Adrenal gland (tissue), 12 donors: ENCODE measurements around the gene CTRB2. TPM values are rescaled to one million over a fixed set of nuclear protein-coding genes. Genes with fewer than 3 reads are reported as not detected.
"Not testable (repeated sequence)": the region's sequence is repeated elsewhere in the genome, so short reads cannot be mapped to it uniquely, and the experiment has no call there.

Experiments
- DNase-seq, 7 donors: peaks; one replicate each; pipeline ENCODE4 v3.0.0-alpha.2; 2019 to 2020
- H3K27ac ChIP-seq, 5 donors: fragments of 200-600 bp; sonication (generic) in 4 of 5; 1 replicate in 3 of 5; 2 replicates in 2 of 5; pipeline versions ENCODE4 v1.5.1 to v1.8.0; 2016 to 2020; ENCODE audit warnings: mild to moderate bottlenecking in 1 of 5
- H3K27me3 ChIP-seq: fragments of 200-600 bp; 2 replicates; pipeline ENCODE4 v1.8.0; 2021
- H3K36me3 ChIP-seq, 2 donors: fragments of 200-600 bp; replicated peaks in 1 of 2; 1 replicate in 1 of 2; 2 replicates in 1 of 2; pipeline versions ENCODE4 v1.5.1 to v1.8.0; 2018 to 2022
- H3K4me1 ChIP-seq, 2 donors: fragments of 200-600 bp; replicated peaks in 1 of 2; 1 replicate in 1 of 2; 2 replicates in 1 of 2; pipeline versions ENCODE4 v1.5.1 to v1.8.0; 2018 to 2021
- H3K4me3 ChIP-seq, 4 donors: fragments of 200-600 bp; sonication (generic) in 3 of 4; one replicate each; pipeline ENCODE4 v1.5.1; 2016 to 2018
- H3K9me3 ChIP-seq, 3 donors: fragments of 200-600 bp; sonication (generic) in 1 of 3; replicated peaks in 1 of 3; 1 replicate in 2 of 3; 2 replicates in 1 of 3; pipeline versions ENCODE4 v1.5.1 to v1.8.0; 2016 to 2021
- CTCF ChIP-seq, 6 experiments: fragments of 450-650 bp in 4 of 6; fragments of 200-600 bp in 2 of 6; sonication (generic) in 1 of 6; IDR thresholded peaks; 1 replicate in 5 of 6; 2 replicates in 1 of 6; pipeline versions ENCODE4 v1.5.1 to v1.8.0; 2016 to 2021; ENCODE audit warnings: antibody characterized with exemption in 6 of 6, mild to moderate bottlenecking in 2 of 6, moderate library complexity in 1 of 6
- POLR2A ChIP-seq, 2 donors: fragments of 450-650 bp; IDR thresholded peaks; one replicate each; pipeline ENCODE4 v1.6.1; 2017; ENCODE audit warnings: antibody characterized with exemption in 2 of 2, mild to moderate bottlenecking in 2 of 2, moderate library complexity in 1 of 2
- WGBS, 4 donors: extraction: QIAGEN DNeasy Blood & Tissue Kit in 2 of 4; methylation state at CpG; one replicate each; pipeline versions ENCODE4 v1.1.5 to v1.1.7; 2013 to 2017; 5-methylcytosine and 5-hydroxymethylcytosine counted together
- intact Hi-C, 2 donors: fragments of 100-400 bp; cut with DNase I; formaldehyde crosslinking; loops; one replicate each; pipeline versions ENCODE4 v1.14.1 to v1.15.0; 2022 to 2023
- polyA plus RNA-seq, 3 donors: library from polyadenylated mRNA; stranded (reverse); fragments of 200-250 nt in 2 of 3; fragments of 350-450 nt in 1 of 3; fragmentation: Illumina TruSeq in 1 of 3; extraction: RNeasy Lipid Tissue Mini Kit (QIAGEN cat#74804) in 1 of 3; gene quantifications; one replicate each; pipeline ENCODE4 v1.2.3, GENCODE V29; 2013 to 2014
- total RNA-seq, 9 donors: library from RNA; depleted of rRNA in 4 of 9; stranded (reverse); fragments of >200 nt in 4 of 9; fragments of 120-200 nt in 1 of 9; fragmentation: NEBNext Ultra II Directional in 1 of 9; extraction: Animal tissue kit (Norgen Biotek cat#: 25700) in 1 of 9; gene quantifications; one replicate each; pipeline versions ENCODE4 v1.1.0 to v1.2.4, GENCODE V29; 2013 to 2023
- donor health status: healthy with polysubstance abuse.
- donor health status: Bipolar disorder and iron deficiency.
- donor health status: DM: yes; HTN: yes; CAD: no.
- donor health status: DM: no; HTN: no; CAD: no.
- donor health status: DM: no; HTN: no; CAD: no.
- donor health status: DM: yes; HTN: yes; CAD: no.

Gene CTRB2
- total and polyA plus RNA-seq, 12 donors: 0.88 to 15.1 (median 3.3) TPM; not detected in 5

DNA sequence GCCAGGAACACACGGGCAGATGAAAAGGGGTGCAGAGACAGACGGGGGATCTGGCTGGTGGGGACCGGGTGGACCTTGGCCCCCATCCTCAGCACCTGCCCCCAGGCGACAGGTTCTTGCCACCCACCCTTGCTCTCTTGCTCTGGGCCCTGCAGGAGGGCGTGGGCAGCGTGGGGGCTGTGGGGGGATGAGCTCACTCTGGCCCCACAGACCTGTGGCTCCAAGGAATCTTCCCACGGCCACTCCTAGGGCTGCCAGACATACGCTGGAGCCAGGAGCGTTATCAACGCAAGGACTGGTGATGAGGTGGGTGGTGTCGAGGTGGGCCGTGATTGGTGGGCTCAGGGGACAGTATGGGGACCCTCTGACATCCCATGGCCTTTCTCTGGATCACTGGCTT lies 18.1 kb upstream of the CTRB2 start:
- intact Hi-C loops: loop anchor here in 1 of 2 donors (2.0 kb wide), 1 partner anchor 18 kb away; the partner anchor contains the start of gene CTRB2

GRCh38 chr16:75224306-75225082 lies 17.5 kb upstream of the CTRB2 start:
- TF ChIP-seq POLR2A (IDR thresholded peaks at IDR 0.05): no peak
- TF ChIP-seq CTCF (IDR thresholded peaks at IDR 0.05): no peak
- H3K27ac ChIP-seq: no peak overlapping the region
- intact Hi-C loops: loop anchor here (1.0 to 2.0 kb wide), 2 partner anchors 18 kb away; partner anchors contain the start of gene CTRB2 (in 1 of the 2)
- peaks cover 0 to 17% of the 10 kb centered on the region in 2 donors for H3K36me3 ChIP-seq
- H3K4me3 ChIP-seq: no peak overlapping the region
- WGBS, 4 donors: 66 to 80% (median 72%) methylated on average over 13 to 20 of the region's 20 CpGs
- H3K27me3 ChIP-seq: no peaks in the 10 kb centered on the region
- no peaks in the 10 kb centered on the region for H3K9me3 ChIP-seq
- DNase-seq: no peak
- H3K4me1 ChIP-seq: no peaks in the 10 kb centered on the region

More for the DNA sequence above, 18.1 kb upstream of the CTRB2 start:
- 31 to 72% (median 50%) methylated on average over 5 to 12 of the region's 12 CpGs for WGBS, 4 donors
- no peak overlapping the region for H3K27ac ChIP-seq
- peaks cover 0 to 23% of the 10 kb centered on the region in 2 donors for H3K36me3 ChIP-seq
- no peak overlapping the region for H3K4me3 ChIP-seq
- no peaks in the 10 kb centered on the region for H3K9me3 ChIP-seq
- no peaks in the 10 kb centered on the region for H3K27me3 ChIP-seq
- no peak for DNase-seq
- TF ChIP-seq POLR2A (IDR thresholded peaks at IDR 0.05) (no peak), CTCF (IDR thresholded peaks at IDR 0.05) (no peak)
- H3K4me1 ChIP-seq: no peaks in the 10 kb centered on the region

GRCh38 chr16:75223129-75223528 lies 16.2 kb upstream of the CTRB2 start:
- H3K9me3 ChIP-seq, H3K27ac ChIP-seq, H3K36me3 ChIP-seq, H3K4me1 ChIP-seq, H3K4me3 ChIP-seq, H3K27me3 ChIP-seq, DNase-seq, intact Hi-C loops: not testable (repeated sequence)
- 83 to 100% (median 90%) methylated on average over 3 to 10 of the region's 20 CpGs; no CpG with 5 or more reads in 1 of the 4 donors for WGBS, 4 donors

GRCh38 chr16:75222271-75222783 lies 15.4 kb upstream of the CTRB2 start:
- TF ChIP-seq POLR2A (IDR thresholded peaks at IDR 0.05) (no peak), CTCF (IDR thresholded peaks at IDR 0.05) (no peak)
- WGBS, 4 donors: 59 to 67% (median 64%) methylated on average over 9 to 16 of the region's 16 CpGs
- Histone ChIP-seq H3K36me3 (no peaks in the 10 kb centered on the region), H3K27me3 (no peaks in the 10 kb centered on the region), H3K9me3 (no peaks in the 10 kb centered on the region), H3K27ac (peak overlapping the region in 1 of 5 donors; percentile 40), H3K4me1 (peaks cover 3 to 10% of the 10 kb centered on the region in 2 donors), H3K4me3 (no peak overlapping the region)
- intact Hi-C loops: no loop called here
- DNase-seq: peak in 1 of 7 donors; percentile 55
